GM18499 (cell line): ENCODE results near the gene LIPF.
"Not testable (repeated sequence)": the region's sequence is repeated elsewhere in the genome, so short reads cannot be mapped to it uniquely, and the experiment has no call there.

Source experiments
- ATAC-seq: cut with Tn5 transposase; IDR thresholded peaks from one replicate; pipeline ENCODE4 v1.9.1; 2021; ENCODE audit warnings: moderate number of reproducible peaks; ENCODE audit not compliant: insufficient read depth, unreplicated experiment

Gene LIPF

DNA sequence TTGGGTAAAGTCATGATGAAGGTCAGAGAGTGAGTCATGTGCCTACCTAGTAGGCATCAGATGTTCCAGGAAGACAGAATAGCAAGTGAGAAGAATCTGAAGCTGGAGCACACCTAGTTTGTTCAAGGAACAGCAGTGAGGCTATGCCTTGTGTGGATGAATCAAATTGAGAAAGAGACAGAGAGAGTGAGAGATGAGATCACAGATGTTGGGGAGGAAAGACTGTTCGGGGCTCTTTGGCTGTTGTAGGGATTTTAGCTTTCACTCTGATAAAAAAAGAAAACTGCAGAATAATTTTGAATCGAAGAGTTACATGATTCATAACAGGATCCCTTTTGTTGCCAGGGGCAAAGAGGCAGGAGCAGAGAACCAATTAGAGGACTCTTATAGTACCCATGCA is 6.3 kb downstream of the LIPF start:
- ATAC-seq = no peak

DNA sequence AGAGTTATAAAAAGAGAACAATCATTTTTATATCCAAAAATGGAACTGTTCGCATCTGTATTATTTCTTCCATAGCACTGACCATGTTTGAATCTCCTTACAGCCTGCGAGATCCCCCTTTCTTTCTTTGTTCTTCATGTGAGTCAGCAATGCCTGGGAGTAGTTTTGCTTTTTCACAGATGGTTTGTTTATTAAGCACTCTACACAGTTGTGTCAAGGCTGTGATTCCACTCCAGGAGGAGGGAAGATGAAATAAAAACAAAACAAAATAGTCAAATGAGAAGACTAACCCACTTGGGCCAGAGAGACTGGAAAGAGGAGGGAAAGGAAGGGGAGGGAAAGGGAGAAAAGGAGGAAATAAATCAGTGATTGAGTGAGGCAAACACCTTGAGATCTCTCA is 7.8 kb downstream of the LIPF start:
- no peak for ATAC-seq

GRCh38 chr10:88676283-88677060 is 12.2 kb downstream of the LIPF start:
- no peak for ATAC-seq

GRCh38 chr10:88680958-88681357 is 16.7 kb downstream of the LIPF start:
- ATAC-seq = no peak

DNA sequence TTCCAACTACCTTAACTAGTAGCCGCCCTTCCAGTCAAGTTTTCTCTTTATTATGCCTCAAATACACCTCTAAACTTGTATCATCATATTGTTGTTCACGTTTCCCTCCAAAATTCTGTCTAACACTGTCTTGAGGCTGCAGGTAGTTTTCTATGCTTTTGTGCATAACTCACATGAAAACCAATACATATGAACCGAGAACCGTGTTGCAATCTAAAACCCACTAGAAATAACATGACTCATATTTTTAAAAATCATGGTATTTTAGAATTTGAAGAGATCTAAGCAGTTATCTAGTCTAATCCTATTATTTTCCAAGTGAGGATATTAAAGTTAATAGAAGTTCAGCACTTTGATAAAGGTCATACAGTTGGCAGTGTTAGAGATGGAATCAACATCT is 18.2 kb downstream of the LIPF start:
- ATAC-seq = no peak

DNA sequence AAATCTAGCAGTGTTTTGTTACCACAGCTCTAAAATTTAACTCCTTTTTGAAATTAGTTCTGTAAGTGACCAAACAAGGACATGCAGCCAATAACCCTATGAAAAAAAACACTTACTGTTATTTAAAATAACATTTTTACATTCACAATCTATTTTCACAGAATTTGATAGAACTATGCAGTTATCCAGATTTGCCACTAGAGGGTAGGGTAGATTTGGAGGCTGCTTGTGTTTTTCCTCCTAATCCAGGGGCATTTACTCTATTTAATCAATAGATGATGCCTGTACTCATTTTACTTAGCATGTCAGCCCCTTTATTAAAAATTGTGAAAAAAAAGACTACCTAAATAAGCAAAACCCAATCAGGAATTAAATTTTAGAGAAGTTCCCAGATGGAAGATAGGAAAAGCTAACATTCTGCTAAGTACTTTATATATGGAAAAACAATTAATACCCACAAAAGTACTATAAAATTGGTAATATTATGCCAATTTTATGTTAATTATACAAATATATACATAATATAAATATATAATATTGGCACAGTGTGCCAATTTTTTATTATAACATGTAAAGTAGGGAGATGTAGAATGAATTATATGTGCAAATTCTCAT is 23.7 kb downstream of the LIPF start:
- ATAC-seq = no peak

DNA sequence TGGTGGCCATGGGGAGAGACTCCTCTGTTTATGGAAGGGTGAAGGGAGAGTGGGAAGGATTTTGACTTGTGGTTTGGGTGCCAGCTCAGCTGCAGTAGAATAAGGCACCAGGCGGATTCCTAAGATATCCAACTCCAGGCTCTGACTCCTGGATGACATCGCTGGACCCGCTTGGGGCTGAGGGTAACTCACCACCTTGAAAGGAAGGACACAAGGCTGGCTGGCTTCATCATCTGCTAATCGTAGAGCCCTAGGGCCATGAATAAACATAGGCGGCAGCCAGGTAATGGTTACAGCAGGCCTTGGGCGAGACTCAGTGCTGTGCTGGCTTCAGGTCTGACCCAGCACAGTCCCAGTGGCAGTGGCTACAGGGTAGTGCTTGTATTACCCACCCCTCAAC is 25.1 kb downstream of the LIPF start:
- no peak for ATAC-seq

- ATAC-seq = no peak
Observed at GRCh38 chr10:88693392-88694020, 29.3 kb downstream of the LIPF start.

GRCh38 chr10:88702848-88703597 is 38.8 kb downstream of the LIPF start:
- no peak for ATAC-seq

DNA sequence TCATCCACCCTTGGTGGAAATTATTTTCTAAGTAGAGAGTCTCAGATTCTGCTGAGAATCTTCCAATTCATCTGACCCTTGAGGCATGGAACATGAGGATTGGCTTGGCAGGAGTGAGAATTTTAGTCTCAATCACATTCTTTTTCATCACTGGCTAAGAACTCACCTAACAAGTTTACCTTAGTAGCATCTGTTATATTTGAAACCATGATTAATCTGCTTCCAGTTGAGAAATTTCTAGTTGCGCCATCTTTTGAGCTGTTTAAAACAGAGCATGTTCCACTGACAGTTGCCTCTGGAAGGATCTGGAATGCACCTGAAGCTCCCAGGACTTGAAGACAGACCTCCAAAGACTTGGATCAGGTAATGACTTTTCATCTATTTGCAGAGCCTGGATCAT is 41.7 kb downstream of the LIPF start, which contains the start of gene LIPK:
LIPK (plus strand) TSS at position 292 of the 400 bp plus-strand sequence. CDS start 18,295 bp downstream, outside the sequence.
- ATAC-seq = no peak

GRCh38 chr10:88707429-88708155 is 43.4 kb downstream of the LIPF start:
- ATAC-seq = no peak

- not testable (repeated sequence) for ATAC-seq
Observed at GRCh38 chr10:88709361-88709760, 45.1 kb downstream of the LIPF start.

GRCh38 chr10:88715517-88715916 is 51.3 kb downstream of the LIPF start:
- ATAC-seq = no peak

- no peak for ATAC-seq
Observed at GRCh38 chr10:88721392-88721791, 57.1 kb downstream of the LIPF start.

- no peak for ATAC-seq
Observed at GRCh38 chr10:88725798-88726197, 61.6 kb downstream of the LIPF start.

DNA sequence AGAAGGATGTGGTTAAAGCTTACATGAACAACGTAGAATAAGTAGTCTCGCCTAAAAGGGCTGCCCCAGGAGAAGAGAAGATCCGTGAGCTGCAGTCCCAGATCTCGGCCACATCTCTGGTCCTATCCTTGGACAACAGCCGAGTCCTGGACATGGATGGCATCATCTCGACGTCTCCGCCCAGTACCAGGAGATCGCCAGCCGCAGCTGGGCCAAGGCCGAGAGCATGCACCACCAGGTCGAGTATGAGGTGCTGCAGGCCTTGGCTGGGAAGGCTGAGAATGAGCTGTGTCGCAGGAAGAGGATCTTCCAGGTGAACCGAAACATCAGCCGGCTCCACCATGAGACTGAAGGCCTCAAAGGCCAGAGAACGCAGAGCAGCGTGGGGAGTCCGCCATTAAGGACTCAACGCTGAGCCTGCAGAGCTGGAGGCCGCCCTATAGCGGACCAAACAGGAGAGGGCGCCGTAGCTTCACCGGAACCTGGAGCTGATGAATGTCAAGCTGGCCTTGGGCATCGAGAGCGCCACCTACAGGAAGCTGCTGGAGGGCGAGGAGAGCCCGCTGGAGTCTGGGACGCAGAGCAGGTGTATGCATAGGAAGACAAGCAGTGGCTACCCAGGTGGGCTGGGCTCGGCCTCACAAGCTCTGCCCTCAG is 64.0 kb downstream of the LIPF start:
- ATAC-seq = no peak
